HT-29 (cell line): ENCODE data around the gene ATP2B2. TPM values are rescaled to one million over a fixed set of nuclear protein-coding genes. Genes with fewer than 3 reads are reported as not detected.

ENCODE experiments used
- DNase-seq: peaks from one replicate; pipeline ENCODE4 v3.0.0-alpha.2; 2015; ENCODE audit warnings: low spot score
- total RNA-seq: library from RNA; depleted of rRNA; stranded (reverse); fragments of >200 nt; shearing (Covaris generic); gene quantifications from 2 replicates; pipeline ENCODE4 v1.2.3, GENCODE V29; 2014

The ATP2B2 gene
- total RNA-seq, 1 experiment from 2014 or later = not detected

DNA sequence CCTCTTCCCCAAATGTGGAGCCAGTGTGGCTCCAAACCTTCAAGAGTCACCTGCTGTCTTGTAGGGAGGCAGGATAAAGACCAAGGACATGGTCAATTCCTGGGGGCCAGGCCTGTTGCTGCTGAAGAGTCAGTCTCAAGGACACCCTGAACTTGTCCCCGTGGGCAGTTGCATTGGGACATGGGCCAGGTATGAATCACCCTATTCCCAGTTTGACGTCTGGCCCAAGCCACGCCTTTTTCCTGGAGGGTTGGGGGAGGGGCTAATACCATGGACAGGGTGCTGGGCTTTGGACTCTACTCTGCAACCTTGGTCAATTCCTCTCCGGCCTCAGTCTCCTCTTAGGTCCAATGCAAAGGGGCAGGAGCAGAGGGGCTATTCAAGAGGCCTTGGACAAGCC, 10.4 kb downstream of the ATP2B2 start:
- no peak for DNase-seq

DNA sequence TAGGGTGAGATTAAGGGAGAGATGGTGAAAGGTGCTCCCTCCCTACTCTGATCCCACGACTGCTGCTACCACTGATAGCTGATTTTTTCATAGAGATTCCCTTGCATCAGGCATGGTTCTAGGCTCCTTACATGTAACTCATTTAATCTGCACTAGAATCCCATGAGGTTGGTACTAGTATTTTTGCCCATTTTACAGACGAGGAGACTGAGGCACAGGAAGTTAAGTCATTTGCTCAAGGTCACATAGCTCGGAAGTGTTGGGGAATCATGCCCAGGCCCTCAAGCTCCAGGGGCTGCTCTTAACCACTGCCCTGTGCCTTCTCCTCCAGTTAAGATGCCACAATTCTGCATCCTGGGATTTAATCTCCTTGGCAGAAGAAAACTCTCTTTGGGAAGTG, 11.2 kb downstream of the ATP2B2 start:
- no peak for DNase-seq

DNA sequence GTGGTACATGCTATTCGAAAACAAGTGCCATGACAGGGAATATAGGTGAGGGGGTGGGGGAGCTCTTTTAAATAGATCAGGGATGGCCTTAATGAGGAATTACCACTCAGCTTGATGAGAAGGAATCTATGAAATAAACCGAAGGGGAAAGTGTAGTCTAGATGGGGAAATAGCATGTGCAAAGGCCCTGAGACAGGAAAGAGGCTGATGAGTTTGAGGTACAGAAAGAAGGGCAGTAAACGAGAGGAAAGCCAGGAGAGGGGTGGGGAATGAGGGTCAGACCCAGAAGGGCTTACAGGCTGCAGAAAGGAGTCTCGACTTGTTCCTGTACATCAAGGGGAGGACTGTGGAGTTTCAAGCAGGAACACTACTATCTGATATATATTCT, 12.2 kb downstream of the ATP2B2 start:
- no peak for DNase-seq

DNA sequence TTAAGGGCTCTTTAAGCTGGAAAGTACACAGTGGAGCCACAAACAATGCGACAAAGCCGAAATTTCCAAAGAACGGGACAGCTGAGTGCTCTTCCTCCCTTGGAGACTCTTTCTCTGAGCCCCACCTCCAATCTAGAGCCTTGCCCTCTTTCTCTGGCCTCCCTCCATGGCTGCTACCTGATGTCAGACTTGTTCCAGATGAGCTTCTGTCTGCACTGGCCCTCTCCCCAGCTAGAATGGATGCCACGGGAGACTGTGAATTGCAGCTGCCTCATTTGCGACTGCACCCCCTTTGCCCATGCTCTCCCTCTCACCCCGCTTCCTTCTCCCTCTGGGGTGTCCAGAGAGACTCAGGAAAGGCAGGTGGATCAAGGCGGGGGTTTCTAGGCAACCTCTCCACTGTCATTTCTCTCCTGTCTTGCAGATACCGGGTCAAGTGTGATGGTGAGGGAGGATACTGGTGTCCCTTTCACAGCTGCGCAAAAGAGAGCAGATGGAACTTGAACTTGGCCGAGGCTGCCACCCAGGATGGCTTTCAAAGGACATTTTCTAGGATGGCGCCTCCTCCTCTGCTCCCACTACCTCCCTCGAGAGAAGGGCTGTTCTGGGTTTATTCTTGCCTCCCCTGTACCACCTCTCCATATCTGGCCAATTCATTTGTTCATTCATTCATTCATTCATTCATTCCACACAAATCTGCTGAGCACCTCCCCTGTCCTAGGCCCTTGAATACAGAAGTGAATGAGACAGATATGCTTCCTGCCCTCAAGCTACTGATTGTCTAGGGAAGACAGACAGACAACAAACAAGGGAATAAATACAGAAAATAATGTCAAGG, 12.8 kb downstream of the ATP2B2 start:
- no peak for DNase-seq

DNA sequence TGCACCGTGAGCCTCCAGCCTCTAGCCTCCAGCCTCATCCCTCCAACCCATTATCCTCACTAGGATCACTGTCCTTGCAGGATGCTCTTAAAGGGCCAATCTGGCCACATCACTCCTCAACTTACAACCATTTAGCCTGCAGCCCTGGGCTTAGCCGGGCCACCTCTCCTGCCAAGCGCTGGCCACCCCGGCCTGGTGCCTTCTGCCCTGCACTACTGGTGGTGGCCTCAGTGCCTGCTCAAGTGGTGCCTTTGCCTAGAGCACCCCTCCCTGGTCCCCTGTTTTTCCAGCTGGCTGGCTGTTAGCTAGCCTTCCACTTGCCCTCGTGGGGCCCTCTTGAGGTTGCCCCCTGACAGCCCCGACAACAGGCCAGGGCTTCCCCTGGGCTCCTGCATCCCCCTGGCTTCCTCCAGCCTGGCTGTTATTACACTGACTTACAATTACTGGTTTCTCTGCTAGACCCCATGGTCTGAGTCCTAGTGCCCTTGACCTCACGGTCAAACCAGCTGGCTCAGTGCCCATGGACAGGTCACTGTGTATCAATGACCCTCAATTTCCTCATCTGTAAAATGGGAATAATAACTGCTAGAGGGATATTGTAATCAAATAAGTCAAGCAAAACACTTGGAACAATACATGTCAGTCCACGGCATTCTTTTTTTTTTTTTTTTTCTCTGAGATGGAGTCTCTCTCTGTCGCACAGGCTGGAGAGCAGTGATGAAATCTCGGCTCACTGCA, 15.5 kb downstream of the ATP2B2 start:
- DNase-seq = no peak

DNA sequence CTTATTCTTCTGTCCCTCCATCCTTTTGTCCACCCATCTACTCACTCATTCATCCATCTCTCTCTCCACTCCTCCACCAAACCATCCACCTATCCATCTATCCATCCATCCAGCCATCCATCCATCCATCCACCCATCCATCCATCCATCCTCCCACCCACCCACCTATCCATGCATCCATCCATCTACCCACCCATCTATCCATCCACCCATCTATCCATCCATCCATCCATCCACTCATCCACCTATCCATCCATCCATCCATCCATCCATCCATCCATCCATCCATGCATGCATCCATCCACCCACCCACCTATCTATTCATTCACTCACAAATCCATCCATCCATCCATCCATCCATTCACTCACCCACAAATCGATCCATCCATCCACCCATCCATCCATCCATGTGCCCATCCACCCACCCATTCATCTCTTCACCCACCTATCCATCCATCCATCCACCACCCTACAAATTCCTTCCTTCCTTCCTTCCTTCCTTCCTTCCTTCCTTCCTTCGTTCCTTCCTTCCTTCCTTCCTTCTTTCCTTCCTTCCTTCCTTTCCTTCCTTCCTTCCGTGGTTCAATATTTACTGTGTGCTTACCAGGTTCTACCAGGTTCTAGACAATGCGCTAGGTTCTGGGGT, 17.3 kb downstream of the ATP2B2 start:
- no peak for DNase-seq

DNA sequence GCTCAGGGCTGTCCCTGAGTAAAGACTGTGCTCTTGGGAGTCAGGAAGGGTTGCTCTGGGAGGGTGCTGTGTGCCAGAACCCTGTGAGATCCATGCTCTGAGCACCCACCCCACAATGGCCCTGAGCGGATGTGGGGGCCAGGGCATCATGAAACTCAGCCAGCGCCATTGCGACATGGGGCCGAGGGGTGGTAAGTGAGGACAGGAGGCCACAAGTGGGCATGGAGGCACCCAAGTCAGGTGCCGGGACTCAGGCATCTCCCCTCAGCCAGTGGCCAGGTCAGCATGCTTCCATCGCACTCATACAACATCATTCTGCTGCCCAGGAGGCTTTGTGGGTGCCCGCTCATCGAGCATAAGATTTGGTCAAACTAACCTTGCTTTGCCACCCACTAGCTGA, 19.6 kb downstream of the ATP2B2 start:
- no peak for DNase-seq

DNA sequence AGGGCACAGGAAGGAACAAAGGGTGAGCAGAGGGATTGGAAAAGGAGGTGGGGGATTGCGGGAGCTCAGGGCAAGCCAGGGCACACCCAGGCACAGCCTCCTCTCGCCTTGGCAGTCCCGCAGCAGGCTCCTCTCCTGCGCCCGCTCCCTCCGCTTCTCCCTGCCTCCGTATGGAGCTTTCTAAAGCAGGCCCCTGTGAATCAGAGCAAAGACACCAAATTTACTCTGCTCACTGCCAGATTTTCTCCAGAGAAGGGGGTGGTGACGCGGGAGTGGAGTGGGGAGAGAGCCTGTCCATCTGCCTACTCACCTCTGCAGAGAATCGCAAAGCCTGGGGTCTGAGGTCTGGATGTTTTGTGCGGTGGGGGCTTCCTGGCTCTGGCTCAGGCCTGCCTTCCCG, 20.0 kb downstream of the ATP2B2 start:
- no peak for DNase-seq

DNA sequence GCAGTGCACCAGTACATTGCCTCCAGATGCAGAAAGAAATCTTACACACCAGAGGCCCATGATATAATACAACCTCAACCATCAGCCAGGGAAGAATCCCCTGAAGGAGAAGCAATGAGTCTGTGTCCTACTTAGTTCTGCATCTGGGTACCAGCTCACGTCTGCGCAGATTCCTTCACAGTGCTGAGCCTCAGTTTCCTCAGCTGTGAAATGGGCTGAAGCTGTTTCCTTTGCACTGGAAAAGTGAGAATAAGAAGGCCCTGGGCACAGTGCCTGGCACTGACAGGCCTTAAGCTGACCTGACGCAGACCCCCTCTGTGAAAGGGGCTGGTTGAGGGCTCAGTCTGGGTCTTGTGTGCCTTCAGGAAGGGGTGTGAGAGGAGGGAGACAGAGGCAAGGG, 20.7 kb downstream of the ATP2B2 start:
- DNase-seq = no peak

DNA sequence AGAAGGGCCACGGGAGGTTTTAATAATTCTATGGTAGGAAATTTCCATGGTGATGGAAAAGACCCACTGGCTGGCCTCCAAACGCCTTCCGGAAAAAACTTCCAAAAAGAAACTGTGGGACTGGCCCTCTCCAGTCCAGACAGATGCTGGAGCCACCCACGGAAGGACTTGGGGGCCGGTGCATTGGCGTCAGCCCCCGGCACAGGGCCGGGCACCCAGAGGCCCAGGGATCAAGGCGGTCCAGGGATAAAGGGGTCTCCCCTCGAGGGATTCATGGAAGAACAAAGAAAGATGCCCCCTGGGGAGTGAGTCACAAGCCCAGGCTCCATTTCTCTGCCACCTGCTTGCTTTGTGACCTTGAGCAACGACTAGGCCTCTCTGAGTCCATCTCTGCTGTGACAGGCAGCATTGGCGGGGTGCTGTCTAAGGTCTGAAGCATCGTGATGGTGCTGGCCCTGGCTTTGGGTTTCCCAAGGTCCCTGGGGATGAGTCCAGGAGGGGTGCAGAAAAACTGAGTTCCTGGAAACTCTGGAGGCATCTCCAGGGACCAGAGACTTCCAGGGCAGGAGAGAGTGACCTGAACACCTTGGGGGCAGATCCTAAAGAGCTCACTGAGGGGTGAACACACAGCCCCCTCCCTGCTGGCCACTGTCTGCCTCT, 21.6 kb downstream of the ATP2B2 start:
- DNase-seq = no peak

DNA sequence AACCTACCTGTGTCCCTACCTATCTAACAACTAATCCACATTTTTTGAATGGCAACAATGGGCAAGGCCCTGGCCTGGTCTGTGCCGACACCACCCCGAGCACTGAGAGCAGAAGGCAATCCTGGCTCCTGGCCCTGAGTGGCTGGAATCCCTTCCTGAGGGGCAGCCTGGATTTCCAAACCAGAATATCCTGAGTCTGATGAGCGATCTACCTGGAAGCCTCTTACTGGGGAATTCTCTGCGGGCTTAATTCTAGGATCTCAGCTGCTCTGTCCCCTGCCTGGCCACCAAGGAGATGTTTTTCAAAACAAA, 22.1 kb downstream of the ATP2B2 start:
- DNase-seq = no peak

DNA sequence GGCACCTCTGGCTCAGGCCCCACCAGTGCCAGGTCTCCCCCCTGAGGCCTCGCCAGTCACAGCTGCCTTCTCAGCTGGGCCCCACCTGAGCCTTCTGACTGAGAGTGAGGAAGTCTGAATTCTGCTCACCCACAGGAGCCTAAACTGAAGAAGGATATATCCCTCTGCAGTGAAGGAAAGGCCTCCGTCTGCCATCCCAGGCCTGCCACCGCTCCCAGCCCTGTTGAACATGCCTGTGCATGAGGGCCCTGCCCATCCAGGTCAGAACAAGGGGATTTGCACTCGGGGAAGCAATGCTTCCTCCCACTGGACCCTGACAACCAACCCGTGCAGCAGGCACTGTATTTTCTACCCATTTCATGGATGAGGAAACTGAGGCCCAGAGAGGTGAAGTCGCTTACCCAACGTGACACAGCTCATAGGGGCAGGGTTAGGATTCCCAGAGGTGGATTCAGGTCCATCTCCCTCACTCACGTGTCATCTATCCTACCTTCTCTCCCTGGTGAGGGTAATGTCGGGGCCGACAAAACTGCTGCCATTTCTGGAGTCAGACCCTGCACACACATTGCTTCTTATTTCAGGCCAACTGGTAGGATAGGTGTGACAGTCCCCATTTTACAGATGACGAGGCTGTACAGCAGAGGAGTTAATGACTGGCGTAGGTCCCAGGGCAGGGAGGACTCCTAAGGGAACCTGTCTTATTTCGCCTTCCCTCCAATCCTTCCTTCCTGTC, 22.6 kb downstream of the ATP2B2 start:
- DNase-seq = no peak

DNA sequence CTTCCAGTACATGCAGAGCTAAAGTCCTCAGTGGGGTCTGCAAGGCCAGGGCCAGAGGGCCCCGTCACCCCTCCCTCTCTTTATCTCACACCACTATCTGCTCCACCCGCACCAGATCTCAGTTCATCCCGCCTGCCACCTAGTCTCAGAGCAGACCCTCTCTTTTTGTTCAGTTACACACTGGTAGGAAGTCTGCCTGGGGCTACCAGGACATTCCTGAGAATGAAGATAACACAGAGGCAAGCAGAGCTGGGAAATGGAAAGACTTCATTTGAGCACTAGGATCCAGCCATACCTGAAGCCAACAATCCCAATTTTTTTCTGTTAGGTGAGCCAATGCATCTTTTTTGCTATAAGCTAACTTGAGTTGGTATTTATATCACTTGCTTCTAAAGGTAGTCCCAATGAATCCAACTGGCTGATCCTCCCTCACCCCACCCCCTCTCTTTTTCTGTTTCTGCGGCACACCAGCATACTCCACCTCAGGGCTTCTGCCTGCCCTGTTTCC, 24.5 kb downstream of the ATP2B2 start:
- no peak for DNase-seq

DNA sequence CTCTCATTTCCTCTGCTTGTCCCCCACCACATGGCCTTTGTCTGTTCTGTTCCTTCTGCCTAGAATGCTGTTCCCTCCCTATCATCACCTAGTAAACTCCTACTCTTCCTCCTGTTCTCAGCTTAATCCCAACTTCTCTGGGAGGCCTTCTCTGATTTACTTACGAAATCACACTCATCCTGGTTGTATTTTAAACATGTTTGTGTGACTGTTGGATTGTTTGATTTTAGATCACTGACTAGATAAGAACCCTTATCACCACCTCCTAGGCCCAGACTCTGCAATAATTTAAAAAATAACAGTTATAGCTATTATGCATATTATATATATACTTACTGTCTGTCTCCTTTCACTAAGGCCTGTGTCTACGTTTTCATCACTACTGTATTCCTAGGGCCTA, 26.1 kb downstream of the ATP2B2 start:
- DNase-seq = no peak

DNA sequence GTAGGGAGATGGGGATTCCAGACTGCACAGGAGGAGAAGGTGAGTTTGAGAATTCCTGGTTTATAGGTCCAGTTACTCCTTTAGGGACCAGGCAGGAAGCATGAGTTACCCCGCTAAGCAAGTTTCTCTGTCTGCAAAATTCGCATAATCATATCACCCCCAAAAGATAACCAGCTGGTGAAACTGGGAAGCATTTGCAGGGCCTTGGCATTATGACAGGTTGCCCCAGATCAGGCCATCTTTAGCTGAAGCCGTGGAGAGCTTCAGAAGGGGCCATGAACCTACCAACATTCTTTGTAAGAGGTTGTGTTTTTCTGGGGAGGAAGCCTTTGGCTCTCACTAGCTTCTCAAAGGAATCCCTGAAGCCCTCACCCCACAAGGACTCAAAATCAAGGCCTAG, 29.4 kb downstream of the ATP2B2 start:
- no peak for DNase-seq

DNA sequence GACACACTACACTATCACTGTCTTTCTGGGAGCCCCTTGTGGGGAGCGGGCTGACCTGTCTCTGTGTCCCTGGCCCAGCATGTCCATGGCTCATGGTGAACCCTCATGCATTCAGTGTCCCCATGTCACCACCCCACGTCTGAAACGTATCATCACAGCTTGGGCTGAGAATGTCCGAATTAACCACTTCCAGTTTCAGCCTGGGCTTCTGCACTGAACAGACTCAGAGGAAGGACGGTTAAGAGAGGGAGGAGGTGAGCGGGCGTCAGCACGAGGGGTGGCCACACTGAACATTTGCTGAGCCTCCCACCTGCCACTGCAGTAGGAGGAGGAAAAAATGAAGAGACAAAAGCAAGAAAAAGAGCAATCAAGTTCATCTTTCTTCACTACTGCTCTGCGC, 30.5 kb downstream of the ATP2B2 start:
- no peak for DNase-seq

DNA sequence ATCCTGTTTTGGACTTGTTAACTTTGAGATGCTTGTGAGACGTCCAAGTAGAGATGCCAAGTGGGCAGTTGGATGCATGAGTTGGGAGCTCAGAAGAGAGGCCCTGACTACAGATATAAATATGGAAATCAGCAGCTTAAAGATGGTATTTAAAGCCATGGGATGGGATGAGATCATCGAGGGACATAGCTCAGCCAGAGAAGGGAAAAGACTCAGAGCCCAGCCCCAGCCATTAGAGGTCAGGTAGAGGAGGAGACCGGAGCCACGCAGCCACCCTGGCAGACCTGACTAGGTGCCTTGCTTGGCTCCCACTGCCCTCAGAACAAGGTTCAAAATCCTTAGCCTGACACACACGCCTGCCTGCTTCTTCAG, 31.1 kb downstream of the ATP2B2 start:
- DNase-seq = no peak

DNA sequence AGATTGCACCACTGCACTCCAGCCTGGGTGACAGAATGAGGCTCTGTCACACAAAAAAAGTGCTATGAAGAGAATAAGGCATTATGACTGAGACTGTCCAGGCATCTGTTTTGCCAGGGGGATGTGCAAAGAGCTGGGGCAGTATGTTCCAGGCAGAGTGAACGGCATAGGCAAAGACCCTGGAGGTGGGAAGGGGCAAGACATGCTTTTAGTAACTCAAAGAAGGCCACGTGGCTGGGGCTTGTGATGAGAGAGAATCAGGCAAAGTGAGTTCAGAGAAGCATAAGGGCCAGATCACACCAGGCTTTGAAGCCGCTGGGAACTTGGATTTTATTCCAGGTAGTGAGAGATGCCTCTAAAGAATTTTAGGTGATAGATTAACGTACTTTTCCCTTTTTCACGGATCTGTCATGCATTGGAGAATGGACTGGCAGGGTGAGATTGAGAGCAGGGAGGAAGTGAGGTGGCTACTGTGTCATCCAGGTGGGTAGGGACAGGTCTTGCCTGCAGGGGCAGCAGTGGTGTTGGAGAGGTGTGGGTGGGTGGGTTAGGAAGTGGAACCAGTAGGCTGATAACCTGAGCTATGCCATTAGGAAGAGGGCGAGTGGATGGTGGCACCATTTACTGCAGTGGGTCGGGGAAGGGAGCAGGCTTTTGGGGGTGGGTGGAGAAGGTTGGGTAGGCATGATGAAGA, 31.7 kb downstream of the ATP2B2 start:
- DNase-seq = no peak

DNA sequence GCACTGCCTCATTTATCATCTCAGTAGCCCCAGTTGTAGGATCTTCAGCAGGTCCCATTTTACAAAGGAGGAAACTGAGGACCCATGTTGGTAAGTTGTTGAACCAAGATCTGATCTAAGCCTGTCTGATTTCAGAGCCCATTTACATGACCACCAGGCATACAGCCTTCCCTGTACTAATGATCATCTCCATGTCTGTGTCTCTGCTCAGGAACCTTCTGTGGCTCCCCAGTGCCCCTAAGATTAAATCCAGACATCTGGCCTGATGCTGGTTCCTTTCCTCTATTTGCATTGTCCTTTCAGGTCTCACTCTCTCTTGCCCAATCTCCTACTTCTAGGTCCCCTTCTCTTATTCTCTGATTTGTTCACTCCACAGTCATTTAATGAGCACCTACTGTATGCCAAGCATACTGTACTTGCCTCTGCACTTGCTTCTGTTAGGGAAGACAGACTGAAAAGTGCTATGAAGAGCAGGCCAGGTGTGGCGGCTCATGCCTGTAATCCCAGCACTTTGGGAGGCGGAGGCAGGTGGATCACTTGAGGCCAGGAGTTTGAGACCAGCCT, 32.4 kb downstream of the ATP2B2 start:
- DNase-seq = no peak

DNA sequence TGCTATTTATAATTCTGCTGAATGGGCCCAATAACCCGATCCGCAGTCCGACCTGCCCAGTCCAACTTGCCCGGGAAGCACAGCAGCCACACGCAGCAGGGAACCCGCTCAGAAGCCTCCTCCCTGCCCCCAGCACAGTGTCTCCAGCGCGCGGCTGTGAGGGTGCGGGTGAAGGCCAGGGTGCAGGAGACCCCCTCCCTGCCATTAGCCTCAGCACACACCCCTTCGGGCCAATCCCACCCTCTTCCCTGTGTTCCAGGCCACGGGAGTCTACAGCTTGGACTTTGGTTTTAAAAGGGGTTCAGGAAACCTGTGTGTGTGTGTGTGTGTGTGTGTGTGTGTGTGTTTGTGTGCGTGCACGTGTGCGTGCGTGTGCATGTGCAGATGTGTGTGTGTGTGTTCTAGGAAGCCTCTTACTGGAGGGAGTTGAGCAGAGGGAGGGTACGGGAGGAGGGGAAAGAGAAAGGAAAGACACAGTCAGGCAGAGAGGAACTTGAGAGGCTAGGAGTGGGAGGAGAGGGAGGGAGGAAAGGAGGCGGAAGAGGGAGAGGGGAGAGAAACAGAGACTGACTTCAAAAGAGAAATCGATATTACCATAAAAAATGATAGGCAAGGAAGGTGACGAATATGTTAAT, 34.2 kb downstream of the ATP2B2 start:
- no peak for DNase-seq
